Uterus (tissue), 4 donors: ENCODE measurements around the gene IL4I1. TPM values are rescaled to one million over a fixed set of nuclear protein-coding genes. Genes with fewer than 3 reads are reported as not detected.

ENCODE experiments used
- DNase-seq, 2 donors: peaks; one replicate each; pipeline ENCODE4 v3.0.0-alpha.2; 2019 to 2020
- H3K27ac ChIP-seq, 2 donors: fragments of 200-600 bp; sonication (generic); 1 replicate in 1 of 2; 2 replicates in 1 of 2; pipeline ENCODE4 v1.5.1; 2016 to 2018
- H3K27me3 ChIP-seq, 2 donors: fragments of 200-600 bp; sonication (generic); one replicate each; pipeline ENCODE4 v1.5.1; 2018 to 2019; ENCODE audit warnings: control low read depth in 1 of 2
- H3K36me3 ChIP-seq, 2 donors: fragments of 200-600 bp; sonication (generic); one replicate each; pipeline ENCODE4 v1.5.1; 2019; ENCODE audit warnings: control low read depth in 1 of 2
- H3K4me1 ChIP-seq, 2 donors: fragments of 200-600 bp; sonication (generic); one replicate each; pipeline ENCODE4 v1.5.1; 2018 to 2019; ENCODE audit warnings: control low read depth in 1 of 2
- H3K4me3 ChIP-seq, 2 donors: fragments of 200-600 bp; sonication (generic); 1 replicate in 1 of 2; 2 replicates in 1 of 2; pipeline ENCODE4 v1.5.1; 2018 to 2019; ENCODE audit warnings: mild to moderate bottlenecking in 1 of 2
- H3K9me3 ChIP-seq, 2 donors: fragments of 200-600 bp; sonication (generic); one replicate each; pipeline ENCODE4 v1.5.1; 2019; ENCODE audit warnings: control low read depth in 1 of 2
- CTCF ChIP-seq, 4 experiments: fragments of 200-600 bp in 2 of 4; fragments of 450-650 bp in 2 of 4; sonication (generic) in 2 of 4; IDR thresholded peaks; one replicate each; pipeline ENCODE4 v1.5.1; 2016 to 2019; ENCODE audit warnings: antibody characterized with exemption in 4 of 4, mild to moderate bottlenecking in 2 of 4, moderate library complexity in 1 of 4
- POLR2A ChIP-seq, 2 donors: fragments of 450-650 bp; IDR thresholded peaks; one replicate each; pipeline ENCODE4 v1.6.1; 2016; ENCODE audit warnings: antibody characterized with exemption in 2 of 2, mild to moderate bottlenecking in 1 of 2, moderate library complexity in 1 of 2
- intact Hi-C: fragments of 100-400 bp; cut with DNase I; formaldehyde crosslinking; loops from one replicate; pipeline ENCODE4 v1.15.1; 2023; ENCODE audit warnings: low total_unique reads
- microRNA-seq: library from miRNA; unstranded; fragments of <30 nt; microRNA quantifications from one replicate; pipeline ENCODE4, GENCODE V29; 2016; ENCODE audit warnings: borderline microRNAs expressed, borderline replicate concordance
- small RNA-seq: library from RNA; depleted of rRNA; stranded (forward); fragments of <200 nt; gene quantifications from one replicate; pipeline ENCODE3, GENCODE V24; 2016
- total RNA-seq, 4 donors: library from RNA; depleted of rRNA in 3 of 4; stranded (reverse); fragments of >200 nt in 3 of 4; gene quantifications; one replicate each; pipeline versions ENCODE4 v1.1.0 to v1.2.4, GENCODE V29; 2014 to 2023
- donor health status: DM: yes; HTN: yes; CAD: no.

IL4I1 gene
- total RNA-seq, 4 donors from 2014 or later, result 0.82 to 1.2 TPM; not detected in 2

GRCh38 chr19:49839713-49840112 is 57.0 kb downstream of the IL4I1 start:
- no peaks in the 10 kb centered on the region for H3K4me1 ChIP-seq
- H3K9me3 ChIP-seq, result no peaks in the 10 kb centered on the region
- H3K36me3 ChIP-seq, result no peaks in the 10 kb centered on the region
- intact Hi-C loops, result no loop called here
- TF ChIP-seq CTCF (IDR thresholded peaks at IDR 0.05) (no peak), POLR2A (IDR thresholded peaks at IDR 0.05) (no peak)
- no peaks in the 10 kb centered on the region for H3K27me3 ChIP-seq
- H3K27ac ChIP-seq, result no peak overlapping the region
- DNase-seq, result no peak
- no peak overlapping the region for H3K4me3 ChIP-seq

Small RNA genes lying within 50 kb of the gene (microRNA-seq; reads per million reads assigned to microRNA genes)
- gene MIR4749, result 2.0 reads per million
- not detected for gene MIR4750

Small RNA genes lying within 50 kb of the gene (small RNA-seq; reads per million reads assigned to genes)
- gene MIR4749, result not detected

Other genes starting within 250 kb of the IL4I1 start
- gene IRF3, start 231.0 kb downstream of the IL4I1 start, total RNA-seq, result 100 to 1,000 TPM in 1 of 4 donors, 10 to 100 TPM in 2, 1 to 10 TPM in 1; 8.2 to 106 (median 63.9) TPM
- gene BCL2L12, start 231.0 kb downstream of the IL4I1 start, total RNA-seq, result 10 to 100 TPM in 1 of 4 donors, 1 to 10 TPM in 3; 3.1 to 23.8 (median 3.5) TPM
- 100 to 1,000 TPM in 3 of 4 donors, 10 to 100 TPM in 1; 78.5 to 274 (median 217) TPM for gene PRMT1, start 219.6 kb downstream of the IL4I1 start, total RNA-seq
- gene ADM5, start 207.3 kb downstream of the IL4I1 start, total RNA-seq, result 1 to 10 TPM in 3 of 4 donors, not detected in 1; 1.3 to 6.0 (median 1.5) TPM
- gene CPT1C, start 205.8 kb downstream of the IL4I1 start, total RNA-seq, result 10 to 100 TPM in 2 of 4 donors, 1 to 10 TPM in 2; 1.5 to 26.6 (median 12.2) TPM
- 1 to 10 TPM in 1 of 4 donors, under 1 TPM in 1, not detected in 2; 0.28 to 1.9 TPM for gene TSKS, start 133.6 kb downstream of the IL4I1 start, total RNA-seq
- 100 to 1,000 TPM in 1 of 4 donors, 10 to 100 TPM in 3; 47.1 to 114 (median 54.7) TPM for gene AP2A1, start 129.9 kb downstream of the IL4I1 start, total RNA-seq
- 10 to 100 TPM; 10.5 to 28.8 (median 23.3) TPM for gene FUZ, start 83.6 kb downstream of the IL4I1 start, total RNA-seq
- gene MED25, start 78.6 kb downstream of the IL4I1 start, total RNA-seq, result 10 to 100 TPM; 21.1 to 48.1 (median 26.8) TPM
- 100 to 1,000 TPM in 1 of 4 donors, 10 to 100 TPM in 3; 46.2 to 156 (median 82.0) TPM for gene PTOV1, start 45.7 kb downstream of the IL4I1 start, total RNA-seq
- 100 to 1,000 TPM in 1 of 4 donors, 10 to 100 TPM in 3; 47.7 to 104 (median 77.7) TPM for gene PNKP, start 29.3 kb downstream of the IL4I1 start, total RNA-seq
- gene AKT1S1, start 19.5 kb downstream of the IL4I1 start, total RNA-seq, result 10 to 100 TPM in 1 of 4 donors, 1 to 10 TPM in 3; 2.6 to 26.7 (median 5.9) TPM
- 10 to 100 TPM in 3 of 4 donors, 1 to 10 TPM in 1; 9.1 to 44.1 (median 12.5) TPM for gene TBC1D17, start 19.2 kb downstream of the IL4I1 start, total RNA-seq
- gene ATF5, start 32.3 kb upstream of the IL4I1 start, total RNA-seq, result 10 to 100 TPM in 1 of 4 donors, 1 to 10 TPM in 2, not detected in 1; 2.1 to 10.0 (median 3.6) TPM
- gene NUP62, start 32.6 kb upstream of the IL4I1 start, total RNA-seq, result 10 to 100 TPM; 12.1 to 40.4 (median 24.6) TPM
- gene SIGLEC11, start 64.3 kb upstream of the IL4I1 start, total RNA-seq, result 1 to 10 TPM in 2 of 4 donors, not detected in 2; 1.2 to 3.9 TPM
- 10 to 100 TPM in 3 of 4 donors, 1 to 10 TPM in 1; 1.5 to 68.8 (median 37.1) TPM for gene VRK3, start 128.5 kb upstream of the IL4I1 start, total RNA-seq
- 10 to 100 TPM in 3 of 4 donors, 1 to 10 TPM in 1; 7.1 to 28.9 (median 16.8) TPM for gene ZNF473, start 129.1 kb upstream of the IL4I1 start, total RNA-seq